Stimulated activated CD4-positive, alpha-beta T cell treated with anti-CD3 and anti-CD28 coated beads, Interleukin-12 subunit alpha, Interleukin-12 subunit beta, amount 100 ng/mL, for 24 hours (primary cell): ENCODE results near the gene GPX8.

Experiments used
- DNase-seq, 2 experiments: peaks; one replicate each; pipeline ENCODE4 v3.0.0-alpha.2; 2020; ENCODE audit warnings: low read depth in 2 of 2

Gene GPX8, protein sequence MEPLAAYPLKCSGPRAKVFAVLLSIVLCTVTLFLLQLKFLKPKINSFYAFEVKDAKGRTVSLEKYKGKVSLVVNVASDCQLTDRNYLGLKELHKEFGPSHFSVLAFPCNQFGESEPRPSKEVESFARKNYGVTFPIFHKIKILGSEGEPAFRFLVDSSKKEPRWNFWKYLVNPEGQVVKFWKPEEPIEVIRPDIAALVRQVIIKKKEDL

DNA sequence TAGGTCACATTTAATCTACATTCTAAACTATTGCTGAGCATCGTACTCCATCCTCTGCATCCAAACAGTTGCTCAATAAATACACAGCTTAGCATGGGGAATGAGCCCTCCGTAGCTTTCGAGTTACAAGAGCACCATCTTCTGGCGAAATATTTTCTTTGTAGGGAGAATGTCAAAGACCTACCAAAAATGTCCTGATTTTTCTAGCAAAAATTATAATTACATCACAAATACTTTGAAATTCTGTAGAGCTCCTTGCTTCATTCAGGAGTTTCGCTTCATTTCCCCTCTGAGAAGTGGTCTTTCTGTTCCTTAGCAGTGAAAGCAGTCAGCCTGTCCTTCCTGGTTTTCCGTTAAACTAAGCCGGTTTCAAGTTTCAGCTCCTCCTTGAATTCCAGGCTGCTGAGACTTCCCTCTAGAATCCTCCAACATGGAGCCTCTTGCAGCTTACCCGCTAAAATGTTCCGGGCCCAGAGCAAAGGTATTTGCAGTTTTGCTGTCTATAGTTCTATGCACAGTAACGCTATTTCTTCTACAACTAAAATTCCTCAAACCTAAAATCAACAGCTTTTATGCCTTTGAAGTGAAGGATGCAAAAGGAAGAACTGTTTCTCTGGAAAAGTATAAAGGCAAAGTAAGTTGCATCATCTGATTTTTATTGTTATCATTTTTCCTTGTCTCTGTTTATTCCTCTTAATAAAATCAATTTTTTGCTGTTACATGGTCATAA is at the start of gene GPX8:
Gene GPX8 (plus strand): TSS at position 409 of the 730 bp plus-strand sequence. CDS start 22 bp downstream, at position 431.
- no peak for DNase-seq

DNA sequence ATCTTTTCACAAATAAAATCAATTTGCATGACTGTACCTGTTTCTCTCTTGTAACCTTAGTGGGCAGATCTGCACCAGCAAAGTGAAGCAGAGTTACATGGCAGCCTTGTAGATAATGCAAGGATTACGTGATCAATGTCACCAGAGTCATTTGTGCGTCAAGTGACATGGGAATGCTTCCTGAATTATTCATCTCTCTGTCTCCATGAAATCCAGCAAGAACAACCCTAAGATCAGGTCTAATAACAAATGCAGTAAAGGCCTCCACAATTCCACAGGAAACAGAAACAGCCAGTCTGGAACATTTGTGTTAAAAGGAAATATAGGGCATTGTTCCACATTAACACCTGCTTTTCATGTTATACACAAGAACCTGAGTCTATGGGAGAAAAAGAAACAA is 49.8 kb upstream of the GPX8 start:
- DNase-seq = no peak

DNA sequence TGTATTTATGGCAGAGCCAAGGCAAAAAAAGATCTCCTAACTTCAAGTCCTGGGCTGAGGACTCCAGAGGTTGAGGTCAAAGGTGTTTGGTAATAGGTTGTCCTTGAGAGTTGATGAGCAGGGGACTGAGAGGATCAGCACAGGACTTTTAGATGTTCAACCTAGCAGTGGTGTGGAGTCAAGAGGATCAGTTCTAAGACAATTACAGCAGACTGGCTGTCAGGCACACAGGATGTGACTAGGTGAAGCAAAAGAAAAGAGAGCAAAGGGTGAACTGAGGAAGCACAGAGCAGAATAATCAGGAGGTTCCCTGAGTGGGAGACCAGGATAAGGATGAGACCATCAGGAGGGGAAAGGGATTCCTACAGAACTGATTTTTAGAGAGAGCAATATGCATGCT is 46.6 kb upstream of the GPX8 start:
- no peak for DNase-seq

DNA sequence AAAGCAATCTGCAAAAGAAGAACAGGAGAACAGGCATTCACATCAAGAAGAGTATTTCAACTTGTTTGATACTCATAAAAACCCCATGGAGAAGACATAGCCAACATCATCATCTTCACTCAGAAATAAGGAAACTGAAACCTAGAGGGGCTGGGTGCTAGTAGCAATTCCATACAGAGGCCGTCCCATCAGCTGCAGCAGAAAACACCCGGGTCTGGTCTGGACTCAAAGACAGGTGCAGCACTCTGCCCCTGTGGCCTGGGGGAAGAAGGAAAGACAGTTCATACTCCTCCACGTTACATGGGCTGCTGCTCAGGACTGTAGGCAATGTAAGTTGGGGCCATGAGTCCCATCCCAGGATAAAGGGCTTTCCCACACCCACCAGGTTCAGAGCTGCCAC is 45.9 kb upstream of the GPX8 start:
- no peak for DNase-seq

DNA sequence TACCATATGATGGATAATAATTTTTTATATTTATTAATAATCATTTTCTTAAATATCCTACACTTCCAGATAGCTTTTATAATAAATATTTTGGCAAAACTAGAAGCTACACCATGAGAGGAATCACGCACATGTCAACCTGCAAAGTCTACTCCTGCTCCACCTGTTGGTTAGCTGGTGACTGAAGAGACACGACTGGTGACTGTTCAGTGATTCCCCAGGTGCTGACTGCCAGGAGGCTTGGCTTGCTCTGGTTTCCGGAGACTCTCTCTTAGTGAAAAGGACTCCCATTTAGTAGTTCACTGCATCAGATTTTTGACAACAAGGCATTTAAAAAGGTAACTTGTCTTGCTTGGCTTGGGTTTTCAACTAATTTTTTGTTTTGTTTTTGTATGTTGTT is 36.6 kb upstream of the GPX8 start:
- DNase-seq = no peak

DNA sequence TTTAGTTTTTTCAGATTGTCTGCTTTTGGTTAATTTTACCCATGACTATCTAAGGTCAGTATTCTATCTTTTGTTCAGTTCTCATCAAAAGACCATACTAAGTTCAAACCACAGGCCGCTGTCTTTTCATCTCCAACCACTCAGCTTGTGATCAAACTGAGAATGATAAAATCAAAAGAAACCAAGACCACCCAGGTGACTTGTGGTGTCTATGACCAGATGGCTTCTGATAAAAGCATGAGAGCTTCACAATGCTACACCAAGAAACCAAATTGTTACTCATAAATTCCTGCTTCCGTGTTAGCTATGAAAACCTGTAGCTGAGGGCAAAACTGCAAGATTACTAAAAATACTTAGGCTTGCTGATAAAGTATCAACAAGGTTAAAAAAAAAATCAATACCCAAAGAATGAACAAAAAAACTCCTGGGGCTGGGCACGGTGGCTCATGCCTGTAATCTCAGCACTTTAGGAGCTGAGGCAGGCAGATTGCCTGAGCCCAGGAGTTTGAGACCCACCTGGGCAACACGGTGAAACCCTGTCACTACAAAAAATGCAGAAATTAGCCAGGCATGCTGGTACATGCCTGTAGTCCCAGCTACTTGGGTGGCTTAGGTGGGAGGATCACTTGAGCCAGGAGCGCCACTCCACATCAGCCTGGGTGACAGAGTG is 25.8 kb upstream of the GPX8 start:
- DNase-seq = no peak

DNA sequence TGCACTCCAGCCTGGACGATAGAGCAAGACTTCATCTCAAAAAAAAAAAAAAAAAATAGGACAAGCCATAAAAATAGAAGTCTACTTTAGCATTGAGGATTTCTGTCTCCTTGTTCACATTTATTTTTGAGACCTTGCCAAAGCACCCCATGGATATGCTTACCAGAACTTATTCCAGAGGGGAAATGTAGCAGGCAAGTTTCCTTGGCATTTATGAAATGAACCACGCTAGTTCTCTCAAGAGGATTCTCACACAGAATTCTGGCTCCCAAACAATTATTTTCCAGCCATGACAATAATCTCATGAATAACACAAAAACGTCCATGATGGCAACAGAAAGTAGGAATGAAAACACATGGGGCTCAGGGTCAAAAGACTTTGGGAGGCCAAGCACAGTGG is 23.4 kb upstream of the GPX8 start:
- DNase-seq = no peak

DNA sequence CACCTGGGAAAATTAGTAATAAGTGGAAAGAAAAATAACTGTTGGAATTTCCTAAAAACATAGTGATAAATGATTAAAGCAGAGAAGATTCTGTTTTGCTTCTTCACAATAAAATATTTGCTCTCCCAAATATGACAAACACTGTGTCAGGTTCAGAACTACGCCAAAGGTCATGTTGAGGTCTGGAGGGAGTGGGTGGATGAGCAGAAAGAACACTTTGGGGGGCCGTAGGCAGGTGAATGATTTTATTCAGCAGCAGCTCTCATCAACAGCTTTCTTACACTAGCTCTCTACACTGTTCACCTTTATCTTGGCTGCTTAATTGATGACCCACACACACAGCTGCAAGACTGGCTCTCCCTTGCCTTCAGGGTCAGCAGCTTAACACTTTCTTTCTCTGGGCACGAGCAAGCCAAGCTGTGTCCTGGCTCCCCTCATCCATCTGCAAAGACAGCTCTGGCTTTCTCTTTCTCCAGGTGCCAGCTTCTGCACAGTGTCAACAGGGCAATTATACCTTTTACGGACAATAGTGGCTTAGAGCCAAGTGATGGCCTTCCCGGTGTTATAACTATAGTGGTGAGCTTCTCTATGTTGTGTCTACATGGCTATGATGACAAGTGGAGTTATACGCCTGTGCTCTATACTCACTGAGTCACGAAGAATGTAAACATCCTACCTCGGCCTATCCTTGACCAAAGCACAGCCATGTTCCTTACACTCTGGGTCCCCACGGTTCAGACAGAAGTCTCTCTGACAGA is 18.9 kb upstream of the GPX8 start:
- DNase-seq = no peak

DNA sequence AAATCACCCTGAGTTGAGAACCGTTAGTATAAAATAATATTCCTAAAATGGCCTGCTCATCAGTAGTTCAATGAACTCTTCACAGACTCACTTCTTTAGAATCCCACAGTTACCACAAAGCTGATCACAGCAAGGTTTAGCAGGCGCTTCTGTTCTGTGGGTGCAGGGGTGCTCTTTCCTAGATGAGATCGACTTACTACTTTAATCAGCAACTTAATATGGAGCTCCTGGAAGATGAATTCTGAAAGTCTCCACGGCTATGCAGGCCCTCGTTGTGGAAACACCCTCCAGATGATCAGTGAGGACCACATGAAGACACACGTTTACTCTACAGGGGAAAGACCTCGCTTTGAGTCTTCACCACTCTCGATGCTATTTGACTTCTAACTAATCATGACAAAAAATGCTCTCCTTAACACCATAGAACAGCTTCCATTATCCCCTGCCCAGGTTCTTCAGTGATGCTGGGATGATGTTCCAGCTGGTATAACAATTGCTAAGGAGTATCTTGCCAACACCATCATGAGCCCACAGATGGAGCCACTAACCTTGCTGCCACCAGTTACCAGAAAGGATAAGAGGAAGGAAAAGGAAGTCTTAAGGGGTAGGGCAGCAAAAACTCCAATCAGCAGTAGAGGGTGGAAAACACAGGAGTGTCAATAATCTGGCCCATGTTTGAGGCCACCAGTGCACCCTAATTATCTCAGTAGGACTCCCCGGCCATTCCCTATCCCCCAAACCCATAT is 17.9 kb upstream of the GPX8 start:
- DNase-seq = no peak

DNA sequence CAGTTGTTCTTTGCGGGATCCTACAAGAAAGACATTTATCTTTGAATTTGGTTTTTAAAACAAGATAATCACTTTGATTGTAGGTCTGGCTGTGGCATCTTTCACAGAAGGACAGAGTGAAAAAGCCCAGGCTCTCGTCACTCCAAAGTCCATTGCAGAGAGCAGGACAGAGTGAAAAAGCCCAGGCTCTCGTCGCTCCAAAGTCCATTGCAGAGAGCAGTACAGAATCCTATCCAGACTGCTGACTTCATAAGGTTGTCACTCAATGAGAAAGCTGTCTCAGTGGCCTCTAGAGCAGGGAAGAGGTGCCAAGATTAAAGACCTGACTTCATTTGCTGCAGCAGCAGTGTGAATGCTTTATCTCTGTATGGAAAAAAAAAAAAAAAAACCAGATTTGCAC is 16.3 kb upstream of the GPX8 start:
- DNase-seq = no peak

DNA sequence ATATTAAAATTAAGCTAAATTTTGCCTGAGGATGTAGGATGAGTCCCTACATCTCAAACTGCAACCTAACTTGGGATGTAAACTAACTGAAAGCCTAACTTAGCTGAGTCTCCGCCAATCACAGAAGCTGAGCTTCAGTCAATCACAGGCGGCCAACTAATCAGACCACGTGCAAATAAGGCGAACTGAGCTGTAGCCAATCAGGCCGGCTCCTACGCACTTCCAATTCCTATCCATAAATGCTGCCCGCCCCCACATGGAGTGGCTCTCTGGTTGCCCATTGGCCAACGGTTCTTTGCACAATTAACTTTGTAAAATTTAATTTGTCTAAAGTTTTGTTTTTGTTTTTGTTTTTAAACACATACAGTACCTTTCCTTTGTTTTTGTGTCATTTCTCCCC is 13.9 kb upstream of the GPX8 start:
- no peak for DNase-seq

DNA sequence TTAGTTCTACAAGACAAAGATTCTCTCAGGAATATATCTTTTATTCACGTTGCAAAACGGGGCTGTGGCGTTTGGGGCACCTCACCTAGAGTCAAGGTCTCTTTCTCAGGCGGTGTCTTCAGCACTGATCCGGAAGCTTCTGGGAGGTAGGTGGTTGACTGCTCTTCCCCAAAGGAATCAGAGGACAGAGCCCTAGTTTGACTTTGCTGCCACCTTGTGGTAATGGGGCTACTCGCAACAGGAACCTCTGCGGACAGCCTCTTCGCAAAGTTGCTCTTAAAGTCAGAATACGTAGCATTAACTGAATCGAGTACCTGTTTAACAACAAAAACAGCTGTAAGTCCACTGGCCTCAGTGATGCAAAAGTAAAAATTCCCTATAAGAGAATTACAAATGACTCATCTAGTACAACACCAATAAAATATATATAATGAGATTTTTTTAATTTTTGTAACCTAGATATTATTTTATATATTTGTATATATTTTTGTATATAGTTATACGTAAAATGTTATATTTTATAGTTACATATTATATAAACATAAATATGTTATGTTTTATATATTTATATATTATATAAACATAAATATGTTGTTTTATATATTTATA is 13.3 kb upstream of the GPX8 start:
- DNase-seq = peak; percentile 68 to 77

DNA sequence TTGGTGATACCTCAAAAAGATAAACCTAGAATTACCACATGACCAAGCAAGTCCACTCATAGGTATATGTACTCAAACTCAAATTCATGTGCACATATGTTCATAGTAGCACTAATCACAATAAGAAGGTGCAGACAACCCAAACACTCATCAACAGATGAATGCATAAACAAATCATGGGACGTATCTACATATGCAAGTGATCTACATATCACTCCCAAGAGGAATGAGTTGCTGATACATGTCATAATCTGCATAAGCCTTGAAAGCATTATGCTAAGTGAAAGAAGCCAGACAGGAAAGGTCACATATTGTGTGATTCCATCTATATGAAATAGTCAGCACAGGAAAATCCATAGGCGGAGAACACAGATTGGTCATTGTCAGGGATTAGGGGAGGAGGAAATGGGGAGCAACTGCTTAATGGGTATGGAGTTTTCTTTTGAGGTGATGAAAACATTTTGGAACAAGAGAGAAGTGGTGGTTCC is 10.6 kb upstream of the GPX8 start:
- DNase-seq = no peak

DNA sequence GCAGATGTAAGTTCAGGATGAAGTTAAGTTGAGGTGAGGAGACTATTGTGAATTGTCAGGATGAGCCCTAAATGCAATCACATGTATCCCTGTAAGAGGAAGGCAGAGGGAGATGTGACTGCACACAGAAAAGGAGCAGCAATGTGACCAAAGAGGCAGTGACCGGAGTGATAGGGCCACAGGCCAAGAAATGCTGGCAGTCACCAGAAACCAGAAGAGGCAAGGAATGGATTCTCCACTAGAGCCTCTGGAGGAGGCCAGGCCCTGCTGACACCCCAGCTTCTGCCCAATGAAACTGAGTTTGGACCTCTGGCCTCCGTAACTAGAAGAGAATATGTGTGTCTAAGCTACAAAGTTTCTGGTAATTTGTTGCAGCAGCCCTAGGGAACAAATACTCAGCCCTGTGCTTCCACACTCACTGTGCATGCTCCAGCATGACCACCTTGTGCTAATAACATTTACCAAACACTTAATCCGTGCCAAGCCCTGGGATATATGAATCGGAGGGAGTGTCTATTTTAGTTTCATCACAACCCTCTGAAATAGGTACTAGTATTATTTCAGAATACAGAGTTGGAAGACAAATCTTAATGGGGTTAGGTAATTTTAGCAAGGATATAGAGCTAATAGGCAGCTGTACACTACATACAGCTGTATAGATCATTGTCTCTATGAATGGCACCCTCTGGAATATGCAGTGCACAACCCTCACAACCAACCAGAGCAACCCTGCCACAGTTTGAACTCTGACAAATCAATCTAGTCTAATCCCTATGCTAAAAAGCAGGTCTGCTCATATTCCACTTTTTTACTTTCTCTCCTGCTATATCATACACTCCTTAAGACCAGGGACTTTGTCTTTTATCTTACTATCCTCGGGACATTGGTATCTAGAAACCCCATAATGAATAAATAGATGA is 7.8 kb upstream of the GPX8 start:
- DNase-seq = no peak

DNA sequence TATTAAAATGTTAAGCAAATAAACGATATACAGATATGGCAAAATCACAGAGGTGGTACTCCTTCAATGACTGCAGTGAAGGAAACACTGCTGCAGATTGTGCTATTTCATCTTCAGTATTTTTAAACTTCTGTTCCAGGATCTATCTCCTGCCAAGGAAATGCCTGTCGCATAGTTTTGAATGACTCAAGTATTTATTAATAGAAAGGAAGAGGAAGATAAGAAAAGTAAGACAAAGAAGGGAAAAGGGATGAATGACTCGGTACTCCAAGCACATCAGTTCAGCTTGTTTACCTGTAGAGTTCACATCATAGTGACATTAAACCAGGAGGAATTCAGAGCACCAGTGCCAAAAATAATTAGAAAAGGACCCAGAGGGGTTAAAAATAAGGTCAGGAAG is 5.1 kb upstream of the GPX8 start:
- no peak for DNase-seq

DNA sequence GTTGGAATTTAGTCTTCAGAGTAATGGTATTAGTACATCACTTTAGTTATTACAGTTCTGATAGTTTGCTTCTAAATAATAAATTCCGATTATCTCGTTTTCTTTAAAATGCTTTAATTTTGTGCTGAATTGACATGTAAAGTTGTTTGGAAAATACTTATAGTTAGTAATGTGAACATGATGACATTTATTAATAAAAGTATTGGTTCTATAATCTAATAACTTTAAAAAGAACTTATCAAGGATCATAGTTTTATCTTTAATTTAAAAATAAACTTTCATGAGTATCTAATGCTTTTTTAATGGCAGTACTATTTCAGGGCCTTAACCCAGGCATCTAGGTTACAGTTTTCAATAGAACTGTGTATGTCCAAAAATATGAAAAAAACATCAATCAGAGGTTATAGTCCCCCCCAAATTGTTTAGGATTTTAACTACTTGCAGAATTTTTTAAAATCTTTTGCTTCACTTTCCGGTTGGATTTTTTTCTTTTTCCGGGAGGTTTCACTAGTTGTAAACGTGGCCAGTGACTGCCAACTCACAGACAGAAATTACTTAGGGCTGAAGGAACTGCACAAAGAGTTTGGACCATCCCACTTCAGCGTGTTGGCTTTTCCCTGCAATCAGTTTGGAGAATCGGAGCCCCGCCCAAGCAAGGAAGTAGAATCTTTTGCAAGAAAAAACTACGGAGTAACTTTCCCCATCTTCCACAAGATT is 680 bp downstream of the GPX8 start:
- DNase-seq = no peak

DNA sequence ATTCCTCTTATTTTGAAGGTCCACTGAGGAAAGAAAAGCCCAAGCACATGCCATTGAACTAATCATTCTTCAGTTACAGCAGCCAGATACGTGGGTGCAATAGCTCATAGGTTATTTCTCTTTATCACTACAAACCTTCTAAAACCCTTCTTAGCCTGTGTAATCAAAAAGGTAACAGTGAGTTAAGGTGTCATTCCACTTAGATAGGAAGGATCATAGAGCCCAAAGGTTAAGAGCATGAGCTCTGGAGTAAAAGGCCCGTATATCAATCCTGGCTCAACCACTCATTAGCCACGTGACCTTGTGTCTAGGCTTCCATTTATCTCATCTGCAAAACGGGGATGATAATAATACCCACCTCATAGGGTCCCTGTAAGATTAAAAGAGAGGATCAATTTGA is 2.7 kb downstream of the GPX8 start:
- DNase-seq = no peak

DNA sequence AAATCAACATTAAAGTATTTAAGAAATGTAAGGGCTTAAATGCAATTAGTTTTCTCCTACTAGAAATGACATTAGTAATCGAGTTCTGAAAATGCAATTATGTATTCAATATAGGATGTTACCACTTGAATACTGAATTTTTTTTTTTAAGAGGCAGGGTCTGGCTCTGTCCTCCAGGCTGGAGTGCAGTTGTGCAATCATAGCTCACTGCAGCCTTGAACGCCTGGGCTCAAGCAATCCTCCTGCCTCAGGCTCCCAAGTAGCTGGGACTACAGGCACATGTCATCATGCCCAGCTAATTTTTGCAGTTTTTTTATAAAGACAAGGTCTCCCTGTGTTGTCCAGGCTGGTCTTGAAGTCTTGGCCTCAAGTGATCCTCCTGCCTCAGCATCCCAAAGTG is 11.5 kb downstream of the GPX8 start:
- DNase-seq = no peak
